ENCODE measurements around the gene MGST2.

DNA sequence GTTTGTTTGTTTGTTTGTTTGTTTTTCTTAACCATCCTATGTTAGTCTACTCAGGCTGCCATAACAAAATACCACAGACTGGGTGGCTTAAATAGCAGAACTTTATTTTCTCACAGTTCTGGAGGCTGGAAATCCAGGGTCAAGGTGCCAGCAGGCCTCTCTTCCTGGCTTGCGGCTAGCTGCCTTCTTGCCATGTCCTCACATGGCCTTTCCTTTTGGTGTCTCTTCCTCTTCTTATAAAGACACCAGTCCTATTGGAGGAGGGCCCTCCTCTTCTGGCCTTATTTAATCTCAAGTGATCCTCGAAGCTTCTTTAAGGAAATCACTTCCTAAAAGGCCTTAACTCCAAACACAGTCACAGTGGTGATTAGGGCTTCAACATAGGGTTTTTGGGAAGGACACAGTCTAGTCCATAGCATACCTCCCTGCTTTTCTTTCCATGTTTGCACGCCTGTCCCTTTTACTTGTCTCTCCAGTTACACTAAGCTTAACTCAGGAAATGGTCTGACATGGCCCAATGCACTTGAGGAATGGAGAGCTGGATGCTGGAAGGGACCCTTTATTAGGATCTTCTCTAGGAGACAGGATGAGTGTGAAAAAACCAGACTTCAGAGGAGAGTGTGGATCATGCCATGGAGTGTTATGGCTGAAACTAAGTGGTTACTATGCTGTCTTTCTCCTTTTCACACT, 36.0 kb upstream of the MGST2 start:
- TF ChIP-seq POLR2A (IDR thresholded peaks at IDR 0.05) (no peak), POLR2AphosphoS5 (IDR thresholded peaks at IDR 0.05) (no peak)
- TF ChIP-seq, protein P1, sequence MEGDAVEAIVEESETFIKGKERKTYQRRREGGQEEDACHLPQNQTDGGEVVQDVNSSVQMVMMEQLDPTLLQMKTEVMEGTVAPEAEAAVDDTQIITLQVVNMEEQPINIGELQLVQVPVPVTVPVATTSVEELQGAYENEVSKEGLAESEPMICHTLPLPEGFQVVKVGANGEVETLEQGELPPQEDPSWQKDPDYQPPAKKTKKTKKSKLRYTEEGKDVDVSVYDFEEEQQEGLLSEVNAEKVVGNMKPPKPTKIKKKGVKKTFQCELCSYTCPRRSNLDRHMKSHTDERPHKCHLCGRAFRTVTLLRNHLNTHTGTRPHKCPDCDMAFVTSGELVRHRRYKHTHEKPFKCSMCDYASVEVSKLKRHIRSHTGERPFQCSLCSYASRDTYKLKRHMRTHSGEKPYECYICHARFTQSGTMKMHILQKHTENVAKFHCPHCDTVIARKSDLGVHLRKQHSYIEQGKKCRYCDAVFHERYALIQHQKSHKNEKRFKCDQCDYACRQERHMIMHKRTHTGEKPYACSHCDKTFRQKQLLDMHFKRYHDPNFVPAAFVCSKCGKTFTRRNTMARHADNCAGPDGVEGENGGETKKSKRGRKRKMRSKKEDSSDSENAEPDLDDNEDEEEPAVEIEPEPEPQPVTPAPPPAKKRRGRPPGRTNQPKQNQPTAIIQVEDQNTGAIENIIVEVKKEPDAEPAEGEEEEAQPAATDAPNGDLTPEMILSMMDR (IDR thresholded peaks at IDR 0.05) = no peak

Data from stomach (tissue), 4 donors.